Vein endothelial cell (primary cell): ENCODE measurements around the gene PURB. TPM values are rescaled to one million over a fixed set of nuclear protein-coding genes. Genes with fewer than 3 reads are reported as not detected.

Experiments used
- total RNA-seq: library from RNA; depleted of rRNA; stranded (reverse); fragments of >200 nt; gene quantifications from 2 replicates; pipeline ENCODE4 v1.2.3, GENCODE V29; 2012

The PURB gene
- total RNA-seq = 24.5 and 26.8 TPM in 2 replicates

DNA sequence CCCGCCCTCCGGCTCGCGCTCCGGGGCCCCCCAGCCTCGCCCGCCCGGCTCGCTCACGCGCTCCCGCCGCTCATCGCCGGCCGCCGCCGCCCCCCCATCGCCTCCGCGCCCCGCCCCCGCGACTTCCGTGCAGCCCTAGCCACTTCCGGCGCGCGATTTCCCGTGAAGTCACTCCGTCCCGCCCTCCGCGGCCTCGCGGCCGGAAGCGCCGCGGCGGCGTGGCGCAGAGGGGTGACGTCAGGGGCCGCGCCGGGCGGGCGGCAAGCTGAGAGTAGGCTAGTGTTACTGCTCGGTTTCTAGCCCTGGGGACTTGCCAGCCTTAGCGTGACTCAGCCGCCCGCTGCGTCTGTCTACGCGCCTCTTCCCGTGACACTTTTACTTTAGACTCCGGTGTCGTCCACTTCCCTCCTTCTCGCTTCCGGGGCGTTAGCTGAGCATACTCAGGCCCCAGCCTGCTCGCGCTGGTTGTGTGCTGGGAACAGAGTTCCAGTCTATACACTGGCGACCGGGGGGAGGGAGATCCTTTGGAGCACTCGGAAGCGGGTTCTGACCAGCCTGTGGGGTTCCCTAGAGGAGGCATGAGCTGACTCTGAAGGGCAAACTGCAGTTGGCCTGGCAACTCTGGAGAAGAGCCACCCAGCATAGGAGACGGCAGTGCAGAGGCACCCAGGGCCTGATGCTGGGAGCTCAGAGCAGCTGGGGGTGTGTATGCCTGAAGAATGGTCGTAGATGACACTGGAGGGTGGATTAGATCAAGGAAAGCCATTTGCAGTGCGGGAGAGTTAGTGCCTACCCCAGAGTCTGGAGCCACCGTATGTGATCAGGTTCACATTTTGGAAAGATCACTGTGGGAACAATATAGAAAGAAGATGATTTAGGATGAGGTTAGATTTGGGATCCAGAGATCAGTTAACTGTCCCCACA is at the start of gene PURB:
Gene PURB, minus strand, starts transcription at position 137 of the 924 bp plus-strand sequence. CDS start 182 bp downstream, outside the sequence.

DNA sequence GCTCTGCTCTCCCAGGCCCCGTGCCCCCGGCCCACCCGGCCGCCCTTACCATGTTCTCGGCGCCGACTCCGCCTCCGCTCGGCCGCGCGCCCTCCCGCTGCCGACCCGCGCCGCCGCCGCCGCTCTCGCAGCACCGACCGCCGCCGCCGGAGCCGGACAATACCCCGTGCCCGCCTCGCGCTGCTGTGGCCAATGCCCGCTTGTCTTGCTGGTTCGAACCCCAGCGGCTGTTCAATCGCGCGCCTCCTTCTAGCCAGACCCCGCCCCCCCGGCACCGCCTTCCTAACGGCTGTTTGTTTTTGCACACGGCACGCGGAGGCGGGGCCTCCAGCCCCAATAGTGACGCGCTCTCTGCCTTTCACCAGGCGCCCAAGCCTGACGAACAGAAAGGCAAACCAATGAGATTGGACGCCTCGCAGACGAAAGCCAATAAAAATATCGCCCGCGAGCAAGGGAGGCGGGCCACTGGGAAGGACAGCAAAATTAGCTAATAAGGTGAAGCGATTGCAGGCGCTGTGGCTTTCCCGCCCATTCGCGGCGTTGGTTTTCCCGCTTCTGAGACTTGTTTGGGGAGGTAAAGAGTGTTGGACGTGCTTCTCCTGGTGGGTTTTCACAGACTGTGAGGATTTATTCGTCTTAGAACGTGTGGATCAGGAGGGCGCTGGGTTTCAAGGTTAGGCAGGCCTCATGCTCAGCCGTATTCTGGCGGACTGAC is 37.3 kb downstream of the PURB start, which contains the start of gene H2AZ2:
Gene H2AZ2, minus strand, starts transcription at position 168 of the 715 bp plus-strand sequence. Its CDS starts 116 bp downstream, at position 52.

Other genes with a start within 250 kb of the PURB start
- gene ZMIZ2, start 136.7 kb downstream of the PURB start, total RNA-seq = 24.7 and 33.0 TPM in 2 replicates
- gene PPIA, start 88.8 kb downstream of the PURB start, total RNA-seq = 2,937 and 3,058 TPM in 2 replicates
- 111 and 125 TPM in 2 replicates for gene H2AZ2, start 37.4 kb downstream of the PURB start, total RNA-seq
- under 0.01 and 0.10 TPM in 2 replicates for gene MYO1G, start 93.5 kb upstream of the PURB start, total RNA-seq
- gene CCM2, start 114.7 kb upstream of the PURB start, total RNA-seq = 50.7 and 62.4 TPM in 2 replicates
- 0.76 and 1.6 TPM in 2 replicates for gene NACAD, start 203.4 kb upstream of the PURB start, total RNA-seq
- gene TBRG4, start 226.2 kb upstream of the PURB start, total RNA-seq = 55.1 and 61.4 TPM in 2 replicates